ENCODE results near the gene DRAM1. TPM values are rescaled to one million over a fixed set of nuclear protein-coding genes. Genes with fewer than 3 reads are reported as not detected.

The DRAM1 gene
- total RNA-seq, 1 experiment from 2014 or later: 6.5 TPM

DNA sequence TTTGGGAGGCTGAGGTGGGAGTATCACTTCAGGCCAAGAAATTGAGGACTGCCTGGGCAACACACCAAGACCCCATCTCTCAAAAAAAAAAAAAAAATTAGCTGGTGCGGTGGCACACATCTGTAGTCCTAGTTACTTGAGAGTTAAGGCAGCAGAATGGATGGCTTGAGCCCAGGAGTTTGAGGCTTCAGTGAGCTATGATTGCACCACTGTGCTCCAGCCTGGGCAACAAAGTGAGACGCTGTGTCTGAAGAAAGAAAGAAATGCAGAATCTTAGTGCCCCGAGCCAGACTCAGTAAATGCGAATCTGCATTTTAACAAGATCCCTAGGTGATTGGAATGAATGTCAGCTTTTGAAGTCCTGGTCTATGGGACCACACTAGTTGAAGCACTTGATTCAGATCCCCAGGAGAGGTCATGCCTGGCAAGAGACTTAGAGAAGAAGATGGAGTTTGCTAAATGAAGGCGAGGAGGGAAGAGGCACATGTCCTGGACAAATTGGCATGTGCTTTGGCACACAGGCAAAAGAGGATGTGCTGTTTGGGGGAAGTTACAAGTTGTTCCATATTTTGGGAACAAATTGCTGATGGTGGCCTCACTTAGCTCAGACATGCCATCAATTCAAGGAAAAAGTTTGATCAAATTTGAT lies 56.6 kb downstream of the DRAM1 start:
- Mint-ChIP-seq H3K36me3 (ENCODE audit: insufficient read depth in 1 of 3, low read depth in 3 of 3) (no peaks in the 10 kb centered on the region), H3K4me3 (no peak overlapping the region), H3K9me3 (no peaks in the 10 kb centered on the region; a peak in 1 of 5 replicates), H3K27me3 (ENCODE audit: low read depth) (no peaks in the 10 kb centered on the region; the same call in 1 of the 2 replicates), H3K27ac (no peak overlapping the region), H3K4me1 (peaks cover 4 to 14% of the 10 kb centered on the region in 2 experiments; a peak in 3 of 4 replicates)
- Histone ChIP-seq H3T11ph (ENCODE audit: low read length) (no peak overlapping the region), H4K91ac (ENCODE audit: insufficient read length, low read depth, low read length) (no peak overlapping the region), H4K20me1 (ENCODE audit: control insufficient read depth, insufficient read depth, insufficient read length) (no peaks in the 10 kb centered on the region), H2AK5ac (ENCODE audit: insufficient read length, low read length) (peak overlapping the region; percentile 60), H2BK15ac (ENCODE audit: low read depth, low read length) (no peak overlapping the region), H2BK12ac (ENCODE audit: insufficient read length, low read depth, low read length) (no peak overlapping the region), H2BK120ac (ENCODE audit: low read depth, low read length, poor library complexity, severe bottlenecking) (no peak overlapping the region), H3K4me2 (ENCODE audit: insufficient read depth, insufficient read length, low read length) (no peak overlapping the region), H3K56ac (ENCODE audit: insufficient read length, low read depth, low read length) (no peak overlapping the region), H3K9ac (ENCODE audit: extremely low read depth, insufficient read length, low read length) (no peak overlapping the region), H3K23ac (ENCODE audit: insufficient read length, low read depth, low read length) (no peak overlapping the region), H3K79me2 (ENCODE audit: insufficient read depth, low read length) (no peaks in the 10 kb centered on the region), H3K4me1 (ENCODE audit: insufficient read depth, low read length) (no peaks in the 10 kb centered on the region), H4K5ac (ENCODE audit: insufficient read length, low read depth, low read length) (no peak overlapping the region), H3K79me1 (ENCODE audit: insufficient read depth, low read depth, low read length, poor library complexity, severe bottlenecking) (no peaks in the 10 kb centered on the region), H3K18ac (ENCODE audit: insufficient read length, low read depth, low read length) (no peak overlapping the region), H2BK20ac (ENCODE audit: low read depth, low read length, poor library complexity, severe bottlenecking) (no peak overlapping the region), H3K23me2 (ENCODE audit: insufficient read length, low read depth, low read length, poor library complexity, severe bottlenecking) (no peaks in the 10 kb centered on the region), H2BK5ac (ENCODE audit: insufficient read length, low read length) (no peak overlapping the region), H3K4ac (ENCODE audit: low read depth, low read length) (no peak overlapping the region), H3K9me3 (ENCODE audit: control insufficient read depth, low read depth, low read length) (no peaks in the 10 kb centered on the region), H3K27me3 (ENCODE audit: insufficient read depth, low read length) (no peaks in the 10 kb centered on the region), H3K14ac (ENCODE audit: insufficient read depth, low read length) (no peak overlapping the region), H4K8ac (replicated peaks; ENCODE audit: insufficient read length, low read depth, low read length) (no peak overlapping the region), H3K27ac (ENCODE audit: insufficient read length, low read depth, low read length) (no peak overlapping the region), H2AFZ (ENCODE audit: low read length) (no peak overlapping the region)
- WGBS (ENCODE audit: extremely low coverage, insufficient read length, low lambda C conversion rate): no CpG with 5 or more reads among the region's 5 CpGs
- TF ChIP-seq, protein P1, sequence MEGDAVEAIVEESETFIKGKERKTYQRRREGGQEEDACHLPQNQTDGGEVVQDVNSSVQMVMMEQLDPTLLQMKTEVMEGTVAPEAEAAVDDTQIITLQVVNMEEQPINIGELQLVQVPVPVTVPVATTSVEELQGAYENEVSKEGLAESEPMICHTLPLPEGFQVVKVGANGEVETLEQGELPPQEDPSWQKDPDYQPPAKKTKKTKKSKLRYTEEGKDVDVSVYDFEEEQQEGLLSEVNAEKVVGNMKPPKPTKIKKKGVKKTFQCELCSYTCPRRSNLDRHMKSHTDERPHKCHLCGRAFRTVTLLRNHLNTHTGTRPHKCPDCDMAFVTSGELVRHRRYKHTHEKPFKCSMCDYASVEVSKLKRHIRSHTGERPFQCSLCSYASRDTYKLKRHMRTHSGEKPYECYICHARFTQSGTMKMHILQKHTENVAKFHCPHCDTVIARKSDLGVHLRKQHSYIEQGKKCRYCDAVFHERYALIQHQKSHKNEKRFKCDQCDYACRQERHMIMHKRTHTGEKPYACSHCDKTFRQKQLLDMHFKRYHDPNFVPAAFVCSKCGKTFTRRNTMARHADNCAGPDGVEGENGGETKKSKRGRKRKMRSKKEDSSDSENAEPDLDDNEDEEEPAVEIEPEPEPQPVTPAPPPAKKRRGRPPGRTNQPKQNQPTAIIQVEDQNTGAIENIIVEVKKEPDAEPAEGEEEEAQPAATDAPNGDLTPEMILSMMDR (conservative IDR thresholded peaks at IDR 0.05): no peak
- DNase-seq: no peak
